ENCODE measurements around the gene CREBRF. TPM values are rescaled to one million over a fixed set of nuclear protein-coding genes. Genes with fewer than 3 reads are reported as not detected.

The CREBRF gene
- total and polyA plus RNA-seq, 4 donors: 8.1 to 48.5 (median 15.7) TPM

- Histone ChIP-seq H3K9me3 (ENCODE audit: control insufficient read depth in 4 of 4, insufficient read depth in 3 of 4, low read length in 3 of 4) (no peaks in the 10 kb centered on the region), H3K27ac (ENCODE audit: low read depth in 1 of 2, low read length in 1 of 2) (no peak overlapping the region), H3K27me3 (ENCODE audit: control insufficient read depth in 3 of 3, insufficient read depth in 3 of 3, low read length in 2 of 3) (no peaks in the 10 kb centered on the region), H3K4me3 (no peak overlapping the region), H3K9ac (ENCODE audit: insufficient read depth in 1 of 2, low read length in 2 of 2) (no peak overlapping the region), H3K4me1 (ENCODE audit: control insufficient read depth in 5 of 5, insufficient read depth in 5 of 5, low read length in 5 of 5) (peaks cover 0 to 4% (median 0%) of the 10 kb centered on the region in 5 donors), H3K36me3 (ENCODE audit: control insufficient read depth in 4 of 4, insufficient read depth in 4 of 4, low read length in 4 of 4) (peaks cover 5 to 11% (median 7%) of the 10 kb centered on the region in 4 donors)
- WGBS, 2 donors: 87% methylated on average over 8 of the region's 8 CpGs
- ATAC-seq (ENCODE audit: insufficient read depth, low FRiP score) (no peak), DNase-seq (no peak)
- TF ChIP-seq, protein P1, sequence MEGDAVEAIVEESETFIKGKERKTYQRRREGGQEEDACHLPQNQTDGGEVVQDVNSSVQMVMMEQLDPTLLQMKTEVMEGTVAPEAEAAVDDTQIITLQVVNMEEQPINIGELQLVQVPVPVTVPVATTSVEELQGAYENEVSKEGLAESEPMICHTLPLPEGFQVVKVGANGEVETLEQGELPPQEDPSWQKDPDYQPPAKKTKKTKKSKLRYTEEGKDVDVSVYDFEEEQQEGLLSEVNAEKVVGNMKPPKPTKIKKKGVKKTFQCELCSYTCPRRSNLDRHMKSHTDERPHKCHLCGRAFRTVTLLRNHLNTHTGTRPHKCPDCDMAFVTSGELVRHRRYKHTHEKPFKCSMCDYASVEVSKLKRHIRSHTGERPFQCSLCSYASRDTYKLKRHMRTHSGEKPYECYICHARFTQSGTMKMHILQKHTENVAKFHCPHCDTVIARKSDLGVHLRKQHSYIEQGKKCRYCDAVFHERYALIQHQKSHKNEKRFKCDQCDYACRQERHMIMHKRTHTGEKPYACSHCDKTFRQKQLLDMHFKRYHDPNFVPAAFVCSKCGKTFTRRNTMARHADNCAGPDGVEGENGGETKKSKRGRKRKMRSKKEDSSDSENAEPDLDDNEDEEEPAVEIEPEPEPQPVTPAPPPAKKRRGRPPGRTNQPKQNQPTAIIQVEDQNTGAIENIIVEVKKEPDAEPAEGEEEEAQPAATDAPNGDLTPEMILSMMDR (IDR thresholded peaks at IDR 0.05; ENCODE audit: control extremely low read depth, extremely low read depth): no peak
Observed at GRCh38 chr5:173143567-173143966, 87.4 kb downstream of the CREBRF start.

DNA sequence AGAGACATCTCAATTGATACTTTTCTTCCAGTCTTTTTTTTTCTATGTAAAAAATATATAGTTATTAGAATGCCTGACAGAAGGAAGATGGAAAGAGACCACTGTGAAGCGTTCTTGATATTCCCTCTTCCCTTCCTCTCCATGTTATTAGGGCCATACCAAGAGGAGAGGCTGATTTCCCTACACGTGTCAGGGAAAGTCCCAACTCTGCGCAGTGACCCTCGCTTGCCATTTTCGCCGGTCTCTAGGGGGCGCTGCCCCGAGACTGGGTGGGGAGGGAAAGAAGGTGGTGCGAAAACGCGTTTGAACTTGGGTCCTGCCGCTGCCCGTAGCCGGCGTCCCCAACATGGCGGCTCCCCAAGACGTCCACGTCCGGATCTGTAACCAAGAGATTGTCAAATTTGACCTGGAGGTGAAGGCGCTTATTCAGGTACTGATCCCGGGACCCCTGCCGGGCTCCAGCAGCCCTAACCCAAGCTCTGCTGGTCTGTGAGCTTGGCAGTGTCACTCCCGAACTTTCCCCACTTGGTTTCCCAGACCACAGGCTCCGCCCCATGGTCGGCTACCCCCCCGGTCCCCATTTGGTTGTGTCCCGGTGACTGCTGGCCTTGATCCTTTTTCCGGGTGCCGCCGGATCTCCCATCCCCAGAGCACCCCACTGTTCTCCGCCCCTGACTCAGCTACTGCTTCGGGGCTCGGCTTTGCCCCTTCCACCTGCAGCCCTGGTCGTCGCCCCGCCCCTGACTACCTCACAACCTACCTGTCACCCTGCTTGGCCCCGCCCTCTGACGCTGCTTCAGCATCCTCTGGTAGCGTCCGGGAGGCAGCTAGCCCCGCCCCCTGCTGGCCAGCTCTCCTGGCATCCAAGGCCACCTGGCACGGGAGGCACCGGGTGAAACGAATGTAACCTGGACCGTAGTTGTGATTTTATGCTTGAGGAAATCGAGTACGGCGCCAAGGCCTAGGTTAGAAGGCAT, 88.3 kb downstream of the CREBRF start, which contains the start of gene BNIP1:
Gene BNIP1, plus strand, starts transcription at position 332 of the 977 bp plus-strand sequence. Its CDS starts 15 bp downstream, at position 347.
- Histone ChIP-seq H3K36me3 (ENCODE audit: control insufficient read depth in 4 of 4, insufficient read depth in 4 of 4, low read length in 4 of 4) (peaks cover 7 to 15% (median 10%) of the 10 kb centered on the region in 4 donors), H3K4me1 (ENCODE audit: control insufficient read depth in 5 of 5, insufficient read depth in 5 of 5, low read length in 5 of 5) (peaks cover 0 to 4% (median 0%) of the 10 kb centered on the region in 5 donors), H3K9me3 (ENCODE audit: control insufficient read depth in 4 of 4, insufficient read depth in 3 of 4, low read length in 3 of 4) (no peaks in the 10 kb centered on the region), H3K4me3 (peak within 1 kb of the TSS; percentile 90), H3K27ac (ENCODE audit: low read depth in 1 of 2, low read length in 1 of 2) (peak within 1 kb of the TSS; percentile 82 to 93), H3K27me3 (ENCODE audit: control insufficient read depth in 3 of 3, insufficient read depth in 3 of 3, low read length in 2 of 3) (no peaks in the 10 kb centered on the region), H3K9ac (ENCODE audit: insufficient read depth in 1 of 2, low read length in 2 of 2) (peak within 1 kb of the TSS; percentile 73 to 83)
- WGBS, 2 donors: 1% methylated on average over 48 of the region's 48 CpGs
- DNase-seq (peak; percentile 96 to 97 (median 96)), ATAC-seq (ENCODE audit: insufficient read depth, low FRiP score) (peak; percentile 97)
- TF ChIP-seq, protein P1 (IDR thresholded peaks at IDR 0.05; ENCODE audit: control extremely low read depth, extremely low read depth): peak; percentile 90

DNA sequence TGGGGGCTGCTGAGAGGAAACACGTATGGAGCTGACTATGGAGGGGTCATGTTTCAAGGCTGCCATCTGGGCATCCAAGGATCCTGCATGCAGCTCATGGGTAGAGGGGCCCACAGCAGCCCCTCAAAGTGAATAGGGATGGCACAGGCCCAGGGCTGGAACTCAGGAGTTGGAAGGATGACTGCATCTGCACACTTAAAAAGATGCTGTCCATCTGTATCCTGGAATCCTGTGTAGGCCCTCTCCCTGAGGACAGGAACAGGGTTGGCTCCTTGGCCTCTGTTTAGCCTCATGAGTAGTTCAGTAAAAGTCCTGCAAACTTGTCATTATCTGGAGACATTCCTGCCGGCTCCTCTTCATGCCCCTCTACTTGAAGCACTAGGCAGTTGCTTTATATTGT, 92.2 kb downstream of the CREBRF start:
- peaks cover 0 to 4% (median 0%) of the 10 kb centered on the region in 5 donors for H3K4me1 ChIP-seq (ENCODE audit: control insufficient read depth in 5 of 5, insufficient read depth in 5 of 5, low read length in 5 of 5)
- H3K9me3 ChIP-seq (ENCODE audit: control insufficient read depth in 4 of 4, insufficient read depth in 3 of 4, low read length in 3 of 4): no peaks in the 10 kb centered on the region
- no peak for DNase-seq
- H3K36me3 ChIP-seq (ENCODE audit: control insufficient read depth in 4 of 4, insufficient read depth in 4 of 4, low read length in 4 of 4): peaks cover 10 to 21% (median 15%) of the 10 kb centered on the region in 4 donors
- no peak overlapping the region for H3K27ac ChIP-seq (ENCODE audit: low read depth in 1 of 2, low read length in 1 of 2)
- H3K4me3 ChIP-seq: no peak overlapping the region
- ATAC-seq (ENCODE audit: insufficient read depth, low FRiP score): no peak
- no peaks in the 10 kb centered on the region for H3K27me3 ChIP-seq (ENCODE audit: control insufficient read depth in 3 of 3, insufficient read depth in 3 of 3, low read length in 2 of 3)
- H3K9ac ChIP-seq (ENCODE audit: insufficient read depth in 1 of 2, low read length in 2 of 2): no peak overlapping the region
- TF ChIP-seq, protein P1 (IDR thresholded peaks at IDR 0.05; ENCODE audit: control extremely low read depth, extremely low read depth): no peak
- 72 to 94% methylated on average over 2 of the region's 2 CpGs for WGBS, 2 donors

Data from lung (tissue), 12 donors.